PFSK-1 (cell line): ENCODE measurements around the gene PAFAH1B2.

Experiments used
- FOXP2 ChIP-seq: optimal IDR thresholded peaks from 2 replicates; pipeline ENCODE3; 2011; ENCODE audit warnings: borderline replicate concordance, control low read depth, inconsistent platforms; ENCODE audit not compliant: insufficient read depth; ENCODE audit errors: extremely low read length, extremely low read depth
- POLR2AphosphoS5 ChIP-seq: IDR thresholded peaks from 2 replicates; pipeline ENCODE4 v1.6.1; 2012; ENCODE audit warnings: low read depth, mild to moderate bottlenecking, control low read depth, low read length, moderate library complexity
- REST ChIP-seq, 2 experiments: IDR thresholded peaks; 2 replicates each; pipeline versions ENCODE4 v1.6.1 to v1.8.0; 2011 to 2012; ENCODE audit warnings: low read depth in 2 of 2, low read length in 2 of 2, control low read depth in 1 of 2, inconsistent platforms in 1 of 2, mild to moderate bottlenecking in 1 of 2, moderate library complexity in 1 of 2; ENCODE audit not compliant: insufficient read depth in 1 of 2
- SIN3A ChIP-seq: IDR thresholded peaks from 2 replicates; pipeline ENCODE4 v1.6.1; 2012; ENCODE audit warnings: mild to moderate bottlenecking, low read length, moderate library complexity, borderline replicate concordance; ENCODE audit not compliant: insufficient read depth
- TAF1 ChIP-seq: IDR thresholded peaks from 2 replicates; pipeline ENCODE4 v1.6.1; 2012; ENCODE audit warnings: low read length, control low read depth, borderline replicate concordance; ENCODE audit not compliant: insufficient read depth

Gene PAFAH1B2

GRCh38 chr11:117175104-117175503 is 31.0 kb downstream of the PAFAH1B2 start:
- no peak for TF ChIP-seq SIN3A
- TF ChIP-seq FOXP2, result no peak
- TF ChIP-seq POLR2AphosphoS5, result no peak
- no peak for TF ChIP-seq TAF1
- no peak for TF ChIP-seq REST (IDR thresholded peaks at IDR 0.05; ENCODE audit: insufficient read depth in 1 of 2, low read depth in 2 of 2, low read length in 2 of 2)

- no peak for TF ChIP-seq TAF1
- no peak for TF ChIP-seq POLR2AphosphoS5
- no peak for TF ChIP-seq REST (IDR thresholded peaks at IDR 0.05; ENCODE audit: insufficient read depth in 1 of 2, low read depth in 2 of 2, low read length in 2 of 2)
- TF ChIP-seq SIN3A, result no peak
- no peak for TF ChIP-seq FOXP2
These were observed 31.7 kb downstream of the PAFAH1B2 start for GRCh38 chr11:117175781-117176180.

GRCh38 chr11:117176186-117176585 is 32.1 kb downstream of the PAFAH1B2 start:
- TF ChIP-seq SIN3A, result no peak
- no peak for TF ChIP-seq REST (IDR thresholded peaks at IDR 0.05; ENCODE audit: insufficient read depth in 1 of 2, low read depth in 2 of 2, low read length in 2 of 2)
- no peak for TF ChIP-seq POLR2AphosphoS5
- TF ChIP-seq FOXP2, result no peak
- no peak for TF ChIP-seq TAF1

- TF ChIP-seq TAF1 (no peak), REST (IDR thresholded peaks at IDR 0.05; ENCODE audit: insufficient read depth in 1 of 2, low read depth in 2 of 2, low read length in 2 of 2) (no peak), SIN3A (no peak), FOXP2 (no peak), POLR2AphosphoS5 (no peak)
These were observed 33.6 kb downstream of the PAFAH1B2 start for GRCh38 chr11:117177534-117178209.
